ENCODE data around the gene KTI12.

KTI12 gene

DNA sequence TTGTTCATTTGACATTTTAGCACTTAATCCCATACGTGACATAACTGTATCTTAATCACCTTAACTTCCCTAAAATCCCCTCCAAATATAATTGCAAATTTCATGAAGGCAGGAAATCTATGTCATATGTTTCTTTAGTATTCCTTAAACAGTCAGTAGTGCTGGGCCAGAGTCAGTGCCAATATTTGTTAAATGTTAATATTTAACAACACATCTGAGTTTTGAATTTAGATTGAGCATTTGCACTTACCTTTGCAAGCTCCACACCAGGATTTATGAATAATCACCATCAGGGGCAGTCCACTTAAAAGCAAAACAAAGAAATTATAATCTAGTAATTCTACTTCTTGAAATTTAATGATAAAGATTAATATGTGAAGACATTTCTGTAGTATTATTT is 5.3 kb downstream of the KTI12 start:
- Histone ChIP-seq H3K4me3 (ENCODE audit: low read depth, low read length, poor library complexity, severe bottlenecking) (no peak overlapping the region), H3K4me2 (ENCODE audit: low read length) (no peak overlapping the region), H3K79me2 (ENCODE audit: insufficient read depth, low read length) (peaks cover 15% of the 10 kb centered on the region), H2AFZ (ENCODE audit: low read length) (no peak overlapping the region), H3K27ac (ENCODE audit: low read depth, low read length, poor library complexity, severe bottlenecking) (no peak overlapping the region), H3K9ac (ENCODE audit: low read length) (no peak overlapping the region), H4K20me1 (ENCODE audit: insufficient read depth, low read length) (no peaks in the 10 kb centered on the region), H3K9me2 (ENCODE audit: low read depth, low read length) (no peaks in the 10 kb centered on the region), H3K9me3 (ENCODE audit: low read length) (no peaks in the 10 kb centered on the region), H3K36me3 (ENCODE audit: insufficient read depth, low read length) (peaks cover 35% of the 10 kb centered on the region; the same call in 1 of the 2 replicates), H3K27me3 (ENCODE audit: insufficient read depth, low read length) (no peaks in the 10 kb centered on the region), H3K4me1 (ENCODE audit: insufficient read depth, low read length, severe bottlenecking) (peaks cover 28% of the 10 kb centered on the region), H3F3A (ENCODE audit: insufficient read depth, low read length) (no peaks in the 10 kb centered on the region)
- TF ChIP-seq, protein P1, sequence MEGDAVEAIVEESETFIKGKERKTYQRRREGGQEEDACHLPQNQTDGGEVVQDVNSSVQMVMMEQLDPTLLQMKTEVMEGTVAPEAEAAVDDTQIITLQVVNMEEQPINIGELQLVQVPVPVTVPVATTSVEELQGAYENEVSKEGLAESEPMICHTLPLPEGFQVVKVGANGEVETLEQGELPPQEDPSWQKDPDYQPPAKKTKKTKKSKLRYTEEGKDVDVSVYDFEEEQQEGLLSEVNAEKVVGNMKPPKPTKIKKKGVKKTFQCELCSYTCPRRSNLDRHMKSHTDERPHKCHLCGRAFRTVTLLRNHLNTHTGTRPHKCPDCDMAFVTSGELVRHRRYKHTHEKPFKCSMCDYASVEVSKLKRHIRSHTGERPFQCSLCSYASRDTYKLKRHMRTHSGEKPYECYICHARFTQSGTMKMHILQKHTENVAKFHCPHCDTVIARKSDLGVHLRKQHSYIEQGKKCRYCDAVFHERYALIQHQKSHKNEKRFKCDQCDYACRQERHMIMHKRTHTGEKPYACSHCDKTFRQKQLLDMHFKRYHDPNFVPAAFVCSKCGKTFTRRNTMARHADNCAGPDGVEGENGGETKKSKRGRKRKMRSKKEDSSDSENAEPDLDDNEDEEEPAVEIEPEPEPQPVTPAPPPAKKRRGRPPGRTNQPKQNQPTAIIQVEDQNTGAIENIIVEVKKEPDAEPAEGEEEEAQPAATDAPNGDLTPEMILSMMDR (IDR thresholded peaks at IDR 0.05; ENCODE audit: low read length), result no peak
- TF ChIP-seq EZH2 (IDR thresholded peaks at IDR 0.05; ENCODE audit: borderline replicate concordance, low read length), result no peak

DNA sequence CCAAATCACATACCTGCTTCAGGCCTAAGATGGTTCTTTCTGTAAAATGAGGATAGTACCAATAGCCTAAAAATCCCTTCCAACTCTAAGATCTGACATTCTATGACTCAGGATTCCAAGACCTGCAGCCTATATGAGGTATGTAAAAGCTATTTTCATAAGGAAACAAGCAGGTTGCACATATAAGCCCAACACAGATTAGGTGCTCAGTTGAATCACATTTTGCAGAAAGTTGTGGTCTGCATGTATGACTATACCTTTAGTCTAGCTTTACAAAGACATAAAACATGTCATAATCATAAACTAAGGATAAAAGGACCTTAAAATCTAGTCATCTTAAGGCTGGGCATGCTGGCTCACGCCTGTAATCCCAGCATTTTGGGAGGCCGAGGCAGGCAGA is 7.3 kb downstream of the KTI12 start:
- TF ChIP-seq EZH2 (IDR thresholded peaks at IDR 0.05; ENCODE audit: borderline replicate concordance, low read length), result no peak
- TF ChIP-seq, protein P1 (IDR thresholded peaks at IDR 0.05; ENCODE audit: low read length), result no peak
- no peaks in the 10 kb centered on the region for H3K9me3 ChIP-seq (ENCODE audit: low read length)
- peaks cover 15% of the 10 kb centered on the region for H3K4me1 ChIP-seq (ENCODE audit: insufficient read depth, low read length, severe bottlenecking)
- H3K79me2 ChIP-seq (ENCODE audit: insufficient read depth, low read length), result no peaks in the 10 kb centered on the region
- H3K27me3 ChIP-seq (ENCODE audit: insufficient read depth, low read length), result no peaks in the 10 kb centered on the region
- no peak overlapping the region for H3K4me3 ChIP-seq (ENCODE audit: low read depth, low read length, poor library complexity, severe bottlenecking)
- H3K4me2 ChIP-seq (ENCODE audit: low read length), result no peak overlapping the region
- H3K27ac ChIP-seq (ENCODE audit: low read depth, low read length, poor library complexity, severe bottlenecking), result no peak overlapping the region
- no peaks in the 10 kb centered on the region for H3F3A ChIP-seq (ENCODE audit: insufficient read depth, low read length)
- no peaks in the 10 kb centered on the region for H3K9me2 ChIP-seq (ENCODE audit: low read depth, low read length)
- peaks cover 39% of the 10 kb centered on the region; the same call in 1 of the 2 replicates for H3K36me3 ChIP-seq (ENCODE audit: insufficient read depth, low read length)
- H2AFZ ChIP-seq (ENCODE audit: low read length), result no peak overlapping the region
- H4K20me1 ChIP-seq (ENCODE audit: insufficient read depth, low read length), result no peaks in the 10 kb centered on the region
- no peak overlapping the region for H3K9ac ChIP-seq (ENCODE audit: low read length)

DNA sequence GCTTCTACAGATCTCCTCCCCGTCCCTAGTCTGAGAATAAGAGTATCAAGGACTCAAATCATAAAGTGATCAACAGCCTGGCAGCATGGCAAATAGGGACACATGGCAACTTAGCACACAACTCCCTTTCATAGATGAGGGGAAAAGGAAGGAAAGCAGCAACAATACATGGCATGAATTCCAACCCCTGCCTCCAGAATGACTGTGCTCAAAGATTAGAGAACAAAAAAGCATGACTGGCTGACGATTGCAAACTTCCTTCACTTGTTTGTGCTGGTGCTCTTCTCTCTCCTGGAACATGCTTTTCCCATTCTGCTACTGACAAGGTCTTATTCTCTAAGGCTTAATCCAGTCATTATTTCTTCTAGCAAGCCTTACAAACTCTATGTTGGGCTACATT is 11.5 kb downstream of the KTI12 start:
- Histone ChIP-seq H3K36me3 (ENCODE audit: insufficient read depth, low read length) (peaks cover 51% of the 10 kb centered on the region), H3K9me3 (ENCODE audit: low read length) (no peaks in the 10 kb centered on the region), H3F3A (ENCODE audit: insufficient read depth, low read length) (no peaks in the 10 kb centered on the region)

More for the DNA sequence above, 11.5 kb downstream of the KTI12 start:
- Histone ChIP-seq H3K9ac (ENCODE audit: low read length) (no peak overlapping the region), H3K27me3 (ENCODE audit: insufficient read depth, low read length) (no peaks in the 10 kb centered on the region), H3K9me2 (ENCODE audit: low read depth, low read length) (no peaks in the 10 kb centered on the region), H3K27ac (ENCODE audit: low read depth, low read length, poor library complexity, severe bottlenecking) (no peak overlapping the region), H3K4me2 (ENCODE audit: low read length) (no peak overlapping the region), H3K4me3 (ENCODE audit: low read depth, low read length, poor library complexity, severe bottlenecking) (no peak overlapping the region), H3K4me1 (ENCODE audit: insufficient read depth, low read length, severe bottlenecking) (no peaks in the 10 kb centered on the region), H4K20me1 (ENCODE audit: insufficient read depth, low read length) (no peaks in the 10 kb centered on the region), H3K79me2 (ENCODE audit: insufficient read depth, low read length) (no peaks in the 10 kb centered on the region), H2AFZ (ENCODE audit: low read length) (no peak overlapping the region)
- no peak for TF ChIP-seq EZH2 (IDR thresholded peaks at IDR 0.05; ENCODE audit: borderline replicate concordance, low read length)
- TF ChIP-seq, protein P1 (IDR thresholded peaks at IDR 0.05; ENCODE audit: low read length), result no peak

Measured in OCI-LY1 (cell line).